Upper lobe of right lung (tissue), 1 donor: ENCODE data around the gene MYLK. TPM values are rescaled to one million over a fixed set of nuclear protein-coding genes. Genes with fewer than 3 reads are reported as not detected.

ENCODE experiments used
- ATAC-seq: fragments of 200-7000 bp; cut with Tn5 transposase; one replicate; pipeline ENCODE4 v1.9.1; 2020; ENCODE audit warnings: mild to moderate bottlenecking, moderate library complexity
- DNase-seq: peaks from one replicate; pipeline ENCODE4 v3.0.0-alpha.2; 2020
- H3K27ac ChIP-seq: fragments of 200-600 bp; one replicate; pipeline ENCODE4 v1.8.0; 2022
- H3K27me3 ChIP-seq: fragments of 200-600 bp; one replicate; pipeline ENCODE4 v1.8.0; 2022; ENCODE audit warnings: mild to moderate bottlenecking
- H3K36me3 ChIP-seq: fragments of 200-600 bp; one replicate; pipeline ENCODE4 v1.8.0; 2022
- H3K4me1 ChIP-seq: fragments of 200-600 bp; one replicate; pipeline ENCODE4 v1.8.0; 2022
- H3K4me3 ChIP-seq: fragments of 200-600 bp; one replicate; pipeline ENCODE4 v1.8.0; 2022; ENCODE audit warnings: mild to moderate bottlenecking
- H3K9me3 ChIP-seq: fragments of 200-600 bp; one replicate; pipeline ENCODE4 v1.8.0; 2022
- intact Hi-C: fragments of 100-400 bp; cut with DNase I; formaldehyde crosslinking; loops from one replicate; pipeline ENCODE4 v1.11.0; 2022
- total RNA-seq: library from RNA; stranded (reverse); fragmentation: NEBNext Ultra II Directional; extraction: Animal tissue kit (Norgen Biotek cat#: 25700); gene quantifications from one replicate; pipeline ENCODE4 v1.2.1, GENCODE V29; 2021
- TF ChIP-seq, protein P1 (sequence below): fragments of 200-600 bp; IDR thresholded peaks from one replicate; pipeline ENCODE4 v1.8.0; 2022; ENCODE audit warnings: antibody characterized with exemption
- donor health status: DM: no; HTN: yes; CAD: no; lungs with severe emphysema.

The MYLK gene
- total RNA-seq, 1 donor from 2014 or later = 248 TPM

DNA sequence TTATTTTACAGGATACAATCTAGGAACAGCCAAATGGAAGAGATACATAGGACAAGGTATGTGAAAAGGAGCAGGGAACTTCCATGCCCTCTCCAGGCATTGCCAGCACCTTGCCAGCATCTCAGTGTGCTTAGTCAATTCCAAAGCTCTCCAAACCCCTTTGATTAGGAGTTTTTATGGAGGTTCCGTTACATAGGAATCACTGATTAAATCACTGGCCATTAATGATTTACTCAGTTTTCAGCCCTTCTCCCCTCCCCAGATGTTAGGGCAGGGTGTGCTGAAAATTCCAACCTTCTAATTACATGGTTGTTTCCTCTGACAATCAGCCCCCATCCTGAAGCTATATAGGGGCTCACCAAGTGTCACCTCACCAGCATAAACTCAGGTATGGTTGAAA lies 11.5 kb downstream of the MYLK start:
- no peaks in the 10 kb centered on the region for H3K36me3 ChIP-seq
- H3K4me1 ChIP-seq = no peaks in the 10 kb centered on the region
- H3K9me3 ChIP-seq = no peaks in the 10 kb centered on the region
- H3K4me3 ChIP-seq = no peak overlapping the region
- DNase-seq (no peak), ATAC-seq (no peak)
- no peak overlapping the region for H3K27ac ChIP-seq
- TF ChIP-seq, protein P1, sequence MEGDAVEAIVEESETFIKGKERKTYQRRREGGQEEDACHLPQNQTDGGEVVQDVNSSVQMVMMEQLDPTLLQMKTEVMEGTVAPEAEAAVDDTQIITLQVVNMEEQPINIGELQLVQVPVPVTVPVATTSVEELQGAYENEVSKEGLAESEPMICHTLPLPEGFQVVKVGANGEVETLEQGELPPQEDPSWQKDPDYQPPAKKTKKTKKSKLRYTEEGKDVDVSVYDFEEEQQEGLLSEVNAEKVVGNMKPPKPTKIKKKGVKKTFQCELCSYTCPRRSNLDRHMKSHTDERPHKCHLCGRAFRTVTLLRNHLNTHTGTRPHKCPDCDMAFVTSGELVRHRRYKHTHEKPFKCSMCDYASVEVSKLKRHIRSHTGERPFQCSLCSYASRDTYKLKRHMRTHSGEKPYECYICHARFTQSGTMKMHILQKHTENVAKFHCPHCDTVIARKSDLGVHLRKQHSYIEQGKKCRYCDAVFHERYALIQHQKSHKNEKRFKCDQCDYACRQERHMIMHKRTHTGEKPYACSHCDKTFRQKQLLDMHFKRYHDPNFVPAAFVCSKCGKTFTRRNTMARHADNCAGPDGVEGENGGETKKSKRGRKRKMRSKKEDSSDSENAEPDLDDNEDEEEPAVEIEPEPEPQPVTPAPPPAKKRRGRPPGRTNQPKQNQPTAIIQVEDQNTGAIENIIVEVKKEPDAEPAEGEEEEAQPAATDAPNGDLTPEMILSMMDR = no peak
- intact Hi-C loops = no loop called here
- H3K27me3 ChIP-seq = no peaks in the 10 kb centered on the region

DNA sequence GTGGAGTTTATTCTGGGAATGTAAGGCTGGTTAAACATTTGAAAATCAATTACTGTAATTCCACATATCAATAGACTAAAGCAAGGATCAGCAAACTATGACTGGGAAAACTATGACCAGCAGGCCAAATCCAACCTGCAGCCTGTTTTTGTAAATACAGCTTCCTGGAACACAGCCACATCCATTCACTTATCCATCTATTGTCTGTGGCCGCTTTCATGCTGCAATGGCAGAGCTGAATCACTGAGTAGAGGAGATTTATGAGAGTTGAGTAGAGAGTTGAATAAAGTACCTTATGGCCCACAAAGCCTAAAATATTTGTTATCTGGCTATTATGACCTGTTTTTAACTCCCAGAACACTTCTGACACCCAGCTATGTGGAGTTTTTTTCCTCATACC lies 12.2 kb downstream of the MYLK start:
- Histone ChIP-seq H3K27ac (no peak overlapping the region), H3K4me1 (no peaks in the 10 kb centered on the region), H3K4me3 (no peak overlapping the region), H3K9me3 (no peaks in the 10 kb centered on the region), H3K36me3 (no peaks in the 10 kb centered on the region), H3K27me3 (no peaks in the 10 kb centered on the region)
- intact Hi-C loops = no loop called here
- TF ChIP-seq, protein P1 = no peak
- DNase-seq (no peak), ATAC-seq (no peak)

DNA sequence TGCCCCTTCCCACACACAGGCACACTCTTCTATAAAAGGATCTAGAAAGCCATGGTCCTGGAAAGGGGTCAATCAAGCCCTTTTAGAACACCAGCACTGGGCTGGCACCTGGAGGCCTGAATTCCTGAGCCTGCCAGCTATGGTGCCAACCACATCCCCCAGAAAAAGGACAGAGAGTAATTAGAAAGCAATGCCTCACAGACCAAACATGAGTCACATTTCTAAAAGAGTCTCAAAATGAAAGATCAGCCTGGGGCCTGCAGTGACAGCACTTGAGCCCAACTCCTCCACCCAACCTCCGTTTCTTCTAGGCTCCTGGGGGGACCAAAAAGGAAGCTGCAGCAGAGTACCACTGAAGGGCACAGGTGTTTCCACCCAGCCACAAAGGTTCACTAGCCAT lies 14.1 kb downstream of the MYLK start:
- Histone ChIP-seq H3K36me3 (no peaks in the 10 kb centered on the region), H3K4me1 (no peaks in the 10 kb centered on the region), H3K4me3 (no peak overlapping the region), H3K9me3 (no peaks in the 10 kb centered on the region), H3K27ac (no peak overlapping the region), H3K27me3 (no peaks in the 10 kb centered on the region)
- ATAC-seq = no peak
- TF ChIP-seq, protein P1 = no peak
- intact Hi-C loops = no loop called here
- DNase-seq = no peak

DNA sequence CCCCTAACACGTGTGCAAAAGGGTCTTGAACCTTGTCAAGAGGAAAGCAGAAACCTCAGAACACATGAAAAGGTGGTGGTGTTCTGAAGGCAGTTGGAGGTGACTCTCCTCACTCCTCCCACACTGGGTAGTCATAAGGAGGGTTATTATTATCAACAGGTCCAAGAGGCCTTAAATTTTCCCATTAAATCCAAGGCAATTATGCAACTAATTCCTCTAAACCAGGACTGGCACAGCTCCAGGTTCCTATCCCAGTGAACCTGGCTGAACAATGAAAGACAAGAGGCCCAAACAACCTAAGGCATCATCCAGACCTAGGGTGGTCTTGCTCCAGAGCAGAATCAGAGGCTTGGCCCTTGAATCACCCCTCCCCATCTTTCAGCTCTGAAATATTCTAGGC lies 15.0 kb downstream of the MYLK start:
- Histone ChIP-seq H3K9me3 (no peaks in the 10 kb centered on the region), H3K36me3 (no peaks in the 10 kb centered on the region), H3K27ac (no peak overlapping the region), H3K4me3 (no peak overlapping the region), H3K4me1 (no peaks in the 10 kb centered on the region), H3K27me3 (no peaks in the 10 kb centered on the region)
- TF ChIP-seq, protein P1 = no peak
- intact Hi-C loops = no loop called here
- no peak for DNase-seq
- no peak for ATAC-seq

DNA sequence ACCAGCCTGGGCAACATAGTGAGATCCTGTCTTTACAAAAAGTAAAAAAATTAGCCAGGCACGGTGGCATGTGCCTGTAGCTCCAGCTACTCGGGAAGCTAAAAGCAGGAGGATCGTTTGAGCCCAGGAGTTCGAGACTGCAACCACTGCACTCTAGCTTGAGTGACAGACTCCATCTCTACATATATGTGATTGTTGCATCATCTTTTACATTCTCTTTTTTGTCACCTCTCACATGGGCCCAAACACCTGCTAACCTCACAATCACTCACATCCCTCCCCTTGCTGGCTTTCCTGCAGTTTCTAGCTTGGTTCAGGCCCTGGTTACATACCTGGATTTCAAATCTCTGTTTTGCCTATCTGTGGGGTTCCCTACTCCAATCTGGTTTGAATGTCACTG lies 19.4 kb downstream of the MYLK start:
- Histone ChIP-seq H3K4me1 (no peaks in the 10 kb centered on the region), H3K27ac (no peak overlapping the region), H3K27me3 (no peaks in the 10 kb centered on the region), H3K9me3 (no peaks in the 10 kb centered on the region), H3K4me3 (no peak overlapping the region), H3K36me3 (no peaks in the 10 kb centered on the region)
- TF ChIP-seq, protein P1 = no peak
- ATAC-seq = no peak
- no peak for DNase-seq
- intact Hi-C loops = no loop called here

DNA sequence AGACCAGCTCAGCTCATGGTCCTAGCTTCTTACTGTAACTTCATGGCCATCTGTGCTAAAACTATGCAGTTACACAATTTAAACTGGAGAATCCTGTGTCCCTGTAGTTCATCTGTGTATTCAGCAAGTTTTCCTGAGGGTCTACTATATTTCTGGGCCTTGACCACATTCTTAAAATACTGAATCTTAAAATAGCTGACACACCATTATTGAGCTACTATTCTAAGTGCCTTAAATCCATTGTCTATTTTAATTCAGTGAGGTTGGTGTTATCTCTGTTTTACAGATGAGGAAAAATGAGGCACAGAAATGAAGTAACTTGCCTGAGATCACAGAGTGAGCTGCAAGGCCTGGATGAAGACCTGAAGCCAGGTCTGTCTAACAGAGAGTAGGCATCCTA lies 22.0 kb downstream of the MYLK start:
- Histone ChIP-seq H3K27ac (no peak overlapping the region), H3K4me3 (no peak overlapping the region), H3K9me3 (no peaks in the 10 kb centered on the region), H3K36me3 (no peaks in the 10 kb centered on the region), H3K27me3 (no peaks in the 10 kb centered on the region), H3K4me1 (no peaks in the 10 kb centered on the region)
- TF ChIP-seq, protein P1 = no peak
- ATAC-seq (no peak), DNase-seq (no peak)
- intact Hi-C loops = no loop called here
